Measurements from ENCODE around the gene FRMD4A. TPM values are rescaled to one million over a fixed set of nuclear protein-coding genes. Genes with fewer than 3 reads are reported as not detected.

The FRMD4A gene
- total RNA-seq, 1 experiment from 2014 or later = 19.6 TPM

DNA sequence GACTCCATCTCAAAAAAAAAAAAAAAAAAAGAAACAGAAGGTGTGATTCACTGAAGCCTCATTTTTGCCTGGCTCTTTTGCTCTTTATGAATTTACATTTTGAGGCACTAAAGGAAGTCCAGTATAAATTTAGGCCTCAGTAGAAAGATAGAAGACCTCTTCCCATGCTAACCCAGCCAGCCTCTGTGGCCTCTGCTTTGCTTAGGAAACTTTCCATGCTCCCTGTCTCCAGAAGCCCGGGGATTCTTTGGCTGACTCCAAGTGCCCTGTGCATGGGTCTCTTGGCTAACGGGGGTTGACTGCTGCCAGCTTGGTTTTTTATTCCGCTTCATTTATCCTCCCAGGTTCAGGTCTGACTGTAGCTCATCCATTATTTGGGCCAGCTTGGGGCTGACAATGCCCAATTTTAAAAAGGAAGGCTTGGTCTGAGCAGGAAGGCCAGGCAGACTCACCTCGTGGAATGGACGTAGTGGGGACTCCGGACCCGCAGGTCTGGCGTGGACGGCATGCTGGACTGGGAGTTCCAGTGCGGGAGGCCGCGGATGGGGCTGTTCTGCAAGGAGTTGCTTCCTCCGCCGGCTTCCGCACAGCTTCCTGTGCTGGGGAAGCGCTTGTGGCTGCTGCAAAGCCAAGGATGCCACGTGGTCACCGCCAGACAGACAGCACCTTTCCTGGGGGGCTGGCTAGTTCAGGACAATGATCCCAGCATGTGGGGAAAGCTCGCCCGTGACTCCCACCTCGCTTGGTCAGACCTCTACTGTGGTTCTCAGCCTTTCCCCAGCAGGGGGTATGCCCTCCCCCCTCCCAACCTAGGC lies 671.6 kb downstream of the FRMD4A start:
- H2AK5ac ChIP-seq (ENCODE audit: insufficient read length, low read length) = no peak overlapping the region
- H4K8ac ChIP-seq (replicated peaks; ENCODE audit: insufficient read length, low read depth, low read length) = no peak overlapping the region
- H3K23ac ChIP-seq (ENCODE audit: insufficient read length, low read depth, low read length) = no peak overlapping the region
- H3K4ac ChIP-seq (ENCODE audit: low read depth, low read length) = no peak overlapping the region
- H2BK120ac ChIP-seq (ENCODE audit: low read depth, low read length, poor library complexity, severe bottlenecking) = no peak overlapping the region
- no peaks in the 10 kb centered on the region for H3K4me1 ChIP-seq (ENCODE audit: insufficient read depth, low read length)
- WGBS (ENCODE audit: extremely low coverage, insufficient read length, low lambda C conversion rate) = no CpG with 5 or more reads among the region's 21 CpGs
- H3K18ac ChIP-seq (ENCODE audit: insufficient read length, low read depth, low read length) = no peak overlapping the region
- no peaks in the 10 kb centered on the region for H3K79me2 ChIP-seq (ENCODE audit: insufficient read depth, low read length)
- H3K4me3 Mint-ChIP-seq = no peak overlapping the region
- no peak overlapping the region for H2BK12ac ChIP-seq (ENCODE audit: insufficient read length, low read depth, low read length)
- H3K4me1 Mint-ChIP-seq = peaks cover 15 to 18% of the 10 kb centered on the region in 2 experiments
- no peak overlapping the region for H3K56ac ChIP-seq (ENCODE audit: insufficient read length, low read depth, low read length)
- H2BK15ac ChIP-seq (ENCODE audit: low read depth, low read length) = no peak overlapping the region
- no peak overlapping the region for H4K5ac ChIP-seq (ENCODE audit: insufficient read length, low read depth, low read length)
- DNase-seq = no peak
- H3K27ac ChIP-seq (ENCODE audit: insufficient read length, low read depth, low read length) = no peak overlapping the region
- H4K20me1 ChIP-seq (ENCODE audit: control insufficient read depth, insufficient read depth, insufficient read length) = no peaks in the 10 kb centered on the region
- H3K36me3 Mint-ChIP-seq (ENCODE audit: insufficient read depth in 1 of 3, low read depth in 3 of 3) = peaks cover 10 to 22% (median 20%) of the 10 kb centered on the region in 3 experiments; a peak in 6 of 7 replicates
- H3K9me3 ChIP-seq (ENCODE audit: control insufficient read depth, low read depth, low read length) = no peaks in the 10 kb centered on the region
- H3K4me2 ChIP-seq (ENCODE audit: insufficient read depth, insufficient read length, low read length) = no peak overlapping the region
- no peaks in the 10 kb centered on the region for H3K27me3 Mint-ChIP-seq (ENCODE audit: low read depth)
- TF ChIP-seq, protein P1, sequence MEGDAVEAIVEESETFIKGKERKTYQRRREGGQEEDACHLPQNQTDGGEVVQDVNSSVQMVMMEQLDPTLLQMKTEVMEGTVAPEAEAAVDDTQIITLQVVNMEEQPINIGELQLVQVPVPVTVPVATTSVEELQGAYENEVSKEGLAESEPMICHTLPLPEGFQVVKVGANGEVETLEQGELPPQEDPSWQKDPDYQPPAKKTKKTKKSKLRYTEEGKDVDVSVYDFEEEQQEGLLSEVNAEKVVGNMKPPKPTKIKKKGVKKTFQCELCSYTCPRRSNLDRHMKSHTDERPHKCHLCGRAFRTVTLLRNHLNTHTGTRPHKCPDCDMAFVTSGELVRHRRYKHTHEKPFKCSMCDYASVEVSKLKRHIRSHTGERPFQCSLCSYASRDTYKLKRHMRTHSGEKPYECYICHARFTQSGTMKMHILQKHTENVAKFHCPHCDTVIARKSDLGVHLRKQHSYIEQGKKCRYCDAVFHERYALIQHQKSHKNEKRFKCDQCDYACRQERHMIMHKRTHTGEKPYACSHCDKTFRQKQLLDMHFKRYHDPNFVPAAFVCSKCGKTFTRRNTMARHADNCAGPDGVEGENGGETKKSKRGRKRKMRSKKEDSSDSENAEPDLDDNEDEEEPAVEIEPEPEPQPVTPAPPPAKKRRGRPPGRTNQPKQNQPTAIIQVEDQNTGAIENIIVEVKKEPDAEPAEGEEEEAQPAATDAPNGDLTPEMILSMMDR (conservative IDR thresholded peaks at IDR 0.05) = no peak
- no peaks in the 10 kb centered on the region for H3K27me3 ChIP-seq (ENCODE audit: insufficient read depth, low read length)
- H2BK5ac ChIP-seq (ENCODE audit: insufficient read length, low read length) = no peak overlapping the region
- no peak overlapping the region for H2BK20ac ChIP-seq (ENCODE audit: low read depth, low read length, poor library complexity, severe bottlenecking)
- no peak overlapping the region for H3K9ac ChIP-seq (ENCODE audit: extremely low read depth, insufficient read length, low read length)
- no peak overlapping the region for H3T11ph ChIP-seq (ENCODE audit: low read length)
- H3K14ac ChIP-seq (ENCODE audit: insufficient read depth, low read length) = no peak overlapping the region
- H3K23me2 ChIP-seq (ENCODE audit: insufficient read length, low read depth, low read length, poor library complexity, severe bottlenecking) = no peaks in the 10 kb centered on the region
- no peak overlapping the region for H2AFZ ChIP-seq (ENCODE audit: low read length)
- H3K79me1 ChIP-seq (ENCODE audit: insufficient read depth, low read depth, low read length, poor library complexity, severe bottlenecking) = no peaks in the 10 kb centered on the region
- H3K27ac Mint-ChIP-seq = no peak overlapping the region
- no peak overlapping the region for H4K91ac ChIP-seq (ENCODE audit: insufficient read length, low read depth, low read length)
- H3K9me3 Mint-ChIP-seq = no peaks in the 10 kb centered on the region

All from H9 (cell line).